GM04504 (cell line): ENCODE data around the gene MESD.

Experiments used
- DNase-seq: peaks from one replicate; pipeline ENCODE4 v3.0.0-alpha.2; 2012; ENCODE audit warnings: low read depth

MESD gene

DNA sequence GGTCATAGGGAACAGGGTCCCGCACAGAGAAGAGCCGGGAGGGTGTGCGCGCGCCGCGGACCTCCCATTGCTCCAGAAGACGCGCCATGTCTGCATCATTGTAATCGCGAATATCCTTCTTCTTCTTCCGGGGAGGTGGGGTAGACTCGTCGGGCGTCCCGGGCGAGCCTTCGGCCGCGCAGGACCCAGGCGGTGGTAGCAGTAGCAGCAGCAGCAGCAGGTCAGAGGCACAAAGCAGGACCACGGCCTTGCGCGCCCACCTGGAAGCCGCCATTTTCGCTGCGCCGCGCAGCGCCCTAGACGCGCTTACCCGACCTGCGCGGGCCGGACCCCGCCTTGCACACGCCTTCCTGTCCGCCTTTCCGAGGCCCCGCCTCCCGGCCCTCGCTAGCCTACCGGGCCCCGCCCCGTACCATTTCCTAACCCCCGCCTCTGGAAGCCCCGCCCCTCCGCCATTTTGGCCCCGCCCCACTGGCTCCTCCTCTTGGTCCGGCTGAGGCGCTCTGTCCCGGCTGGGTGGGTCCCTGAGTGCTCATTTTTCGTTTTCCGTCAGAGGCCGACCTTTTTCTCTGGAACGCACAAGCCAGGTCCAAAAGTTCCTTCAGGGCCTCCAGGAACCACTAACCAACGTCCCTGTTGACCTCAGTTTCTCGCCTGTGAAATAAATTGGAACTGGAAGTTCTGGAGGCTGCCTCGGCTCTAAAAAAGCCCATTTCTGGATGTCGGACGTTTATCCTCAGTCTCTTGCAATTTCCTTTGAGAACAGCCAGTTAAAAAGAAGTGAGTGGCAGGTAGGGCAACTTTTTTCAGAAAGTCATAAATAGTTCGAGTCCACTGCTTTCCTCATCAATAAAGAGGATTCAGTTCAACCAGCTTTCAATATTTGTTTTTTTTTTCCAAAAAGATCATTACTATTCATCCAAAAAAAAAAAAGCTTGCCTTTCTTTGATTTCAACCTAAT, at the start of gene MESD:
Gene MESD, minus strand, starts transcription at position 302 of the 961 bp plus-strand sequence. Its CDS starts 28 bp downstream, at position 274.
- peak; percentile 89 for DNase-seq

DNA sequence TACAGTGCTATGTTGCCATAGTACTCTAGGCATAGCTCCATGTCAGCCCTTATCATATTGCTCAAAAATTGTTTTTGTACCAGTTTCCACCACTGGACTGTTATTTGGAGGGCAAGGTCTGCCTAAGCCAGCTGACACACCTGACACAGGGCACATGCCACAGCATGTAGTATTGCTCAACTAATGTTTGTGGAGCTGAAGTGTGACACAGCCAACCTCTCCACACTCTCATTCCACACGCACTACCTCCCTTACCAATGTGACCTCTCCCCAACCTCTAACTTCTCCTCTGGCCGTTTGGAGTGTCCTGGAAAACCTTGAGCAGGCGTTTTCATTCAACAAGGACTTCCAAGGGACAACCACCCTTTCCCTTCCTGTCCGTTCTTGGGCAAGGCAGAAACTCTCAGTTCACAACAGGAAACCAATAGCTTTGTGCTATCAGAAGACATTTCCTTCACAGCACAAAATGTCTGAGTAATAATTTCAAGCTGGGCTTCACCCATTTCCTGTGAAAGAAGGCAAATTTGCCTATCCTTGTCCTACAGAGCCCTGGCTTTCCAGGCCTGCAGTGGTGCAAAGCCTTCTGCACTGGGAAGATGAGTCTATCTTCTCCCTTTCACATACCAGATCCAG, 49.5 kb upstream of the MESD start:
- DNase-seq, result no peak

DNA sequence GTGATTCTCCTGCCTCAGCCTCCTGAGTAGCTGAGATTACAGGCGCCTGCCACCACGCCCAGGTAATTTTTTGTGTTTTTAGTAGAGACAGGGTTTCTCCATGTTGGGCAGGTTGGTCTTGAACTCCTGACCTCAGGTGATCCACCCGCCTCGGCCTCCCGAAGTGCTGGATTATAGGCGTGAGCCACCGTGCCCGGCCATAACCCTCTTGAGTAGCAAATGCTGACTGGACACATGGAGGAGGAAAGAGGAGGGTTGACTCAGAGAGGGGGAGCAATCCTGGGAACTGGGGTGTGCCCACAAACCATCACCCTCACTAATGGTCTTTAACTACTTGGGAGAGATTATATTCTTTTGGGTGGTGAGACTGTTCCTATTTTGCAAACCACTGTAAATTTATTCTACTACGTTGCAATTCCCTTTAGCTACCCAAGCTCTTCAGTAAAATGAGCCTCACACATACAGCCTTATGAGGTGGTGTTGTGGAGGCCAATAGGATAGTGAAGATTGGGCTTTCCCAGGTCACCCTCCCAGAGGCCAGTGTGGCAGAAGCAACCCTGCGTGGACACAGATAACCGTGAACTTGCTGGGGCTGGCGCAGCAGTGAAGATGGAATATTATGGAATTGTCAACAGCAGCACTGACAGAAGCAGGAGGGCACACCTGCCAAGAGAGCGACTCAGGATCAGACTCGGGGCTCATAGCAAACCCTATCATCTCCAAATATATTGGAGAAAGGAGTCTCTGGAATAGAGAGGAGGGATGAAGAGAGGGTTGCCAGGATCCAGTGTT, 48.5 kb upstream of the MESD start:
- no peak for DNase-seq

DNA sequence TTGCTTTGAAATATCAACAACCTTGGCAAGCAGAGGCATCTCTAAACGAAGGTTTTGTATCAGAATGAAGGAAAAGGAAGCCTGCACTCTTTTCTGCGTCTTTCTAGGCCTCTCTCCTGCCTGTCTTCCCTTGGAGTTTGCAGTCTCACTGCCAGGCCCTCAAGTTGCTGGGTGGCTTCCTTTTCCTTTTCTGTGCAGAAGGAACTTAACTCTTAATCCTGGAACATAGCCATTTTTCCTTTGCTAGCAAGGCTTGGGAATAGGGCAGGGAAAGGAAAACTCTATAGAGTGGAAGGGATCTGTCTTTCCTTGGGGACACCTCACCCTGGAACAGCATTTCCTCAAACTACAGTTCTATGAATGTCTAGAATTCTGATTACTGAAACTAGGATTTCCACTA, 43.9 kb upstream of the MESD start:
- DNase-seq, result no peak

DNA sequence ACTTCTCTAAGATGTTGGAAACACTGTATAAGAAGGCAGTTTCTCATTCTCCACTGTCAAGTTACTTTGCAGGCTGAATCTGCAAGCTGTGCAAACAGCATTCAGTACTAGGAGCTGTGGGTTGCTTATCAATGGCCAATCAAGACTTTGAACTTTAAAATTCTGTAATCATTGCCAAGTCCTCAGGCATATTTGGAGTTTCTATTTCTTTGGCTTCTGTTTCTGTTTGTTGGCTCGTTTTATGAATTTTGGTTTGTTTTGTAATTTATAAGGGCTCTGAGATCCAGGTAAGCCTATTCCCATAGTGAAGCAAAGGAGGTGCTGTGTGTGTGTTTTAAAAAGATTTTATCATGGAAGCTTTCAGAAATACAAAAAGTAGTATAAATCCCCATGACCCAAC, 43.2 kb upstream of the MESD start:
- no peak for DNase-seq

DNA sequence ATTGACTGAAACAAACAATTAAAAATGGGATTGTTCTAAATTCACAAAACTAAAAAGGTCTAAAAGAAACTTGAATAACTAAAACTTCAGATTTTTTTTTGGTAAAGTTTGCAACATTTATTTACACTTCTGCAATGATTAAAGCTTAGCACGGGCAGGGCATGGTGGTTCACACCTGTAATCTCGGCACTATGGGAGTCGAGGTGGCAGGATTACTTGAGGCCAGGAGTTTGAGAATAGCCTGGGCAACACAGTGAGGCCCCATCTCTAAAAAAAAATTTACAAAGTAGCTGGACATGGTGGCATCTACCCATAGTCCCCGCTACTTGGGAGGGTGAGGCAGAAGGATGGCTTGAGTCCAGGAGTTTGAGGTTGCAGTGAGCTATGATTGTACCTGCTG, 42.7 kb upstream of the MESD start:
- no peak for DNase-seq

DNA sequence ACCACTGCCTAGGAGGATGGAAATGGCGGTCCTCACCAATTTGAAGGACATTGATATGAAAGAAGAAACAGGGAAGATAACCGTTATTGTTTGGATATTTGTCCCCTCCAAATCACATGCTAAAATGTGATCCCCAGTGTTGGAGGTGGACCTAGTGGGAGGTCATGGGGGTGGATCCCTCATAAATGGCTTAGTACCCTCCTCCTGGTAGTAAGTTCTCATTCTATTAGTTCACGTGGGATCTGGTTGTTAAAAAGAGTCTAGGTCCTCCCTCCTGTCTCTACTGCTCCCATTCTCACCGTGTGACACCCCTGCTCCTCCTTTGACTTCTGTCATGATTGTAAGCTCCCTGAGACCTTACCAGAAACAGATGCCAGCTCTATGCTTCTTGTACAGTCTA, 41.6 kb upstream of the MESD start:
- DNase-seq, result no peak

DNA sequence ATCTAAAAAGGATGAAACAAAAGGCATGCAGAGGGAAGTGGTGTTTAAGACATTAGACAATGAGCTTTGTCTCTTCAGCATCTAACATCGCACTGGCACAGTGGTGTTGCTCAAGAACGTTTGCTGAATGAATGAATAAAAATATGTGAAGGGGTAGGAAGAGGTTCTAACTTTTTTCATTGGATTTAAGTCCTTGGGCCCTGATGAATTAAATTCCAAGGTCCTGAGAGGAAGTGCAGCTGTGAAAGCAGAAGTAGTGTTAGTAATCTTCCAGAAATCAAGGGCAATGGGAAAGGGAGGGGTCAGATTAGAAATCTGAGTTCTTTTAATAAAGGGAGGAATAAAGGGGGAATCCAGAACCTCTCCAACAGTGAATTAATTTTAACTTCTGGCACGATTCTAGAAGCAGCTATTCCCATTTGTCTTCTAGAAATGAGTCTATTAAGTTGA, 40.7 kb upstream of the MESD start:
- DNase-seq, result no peak

DNA sequence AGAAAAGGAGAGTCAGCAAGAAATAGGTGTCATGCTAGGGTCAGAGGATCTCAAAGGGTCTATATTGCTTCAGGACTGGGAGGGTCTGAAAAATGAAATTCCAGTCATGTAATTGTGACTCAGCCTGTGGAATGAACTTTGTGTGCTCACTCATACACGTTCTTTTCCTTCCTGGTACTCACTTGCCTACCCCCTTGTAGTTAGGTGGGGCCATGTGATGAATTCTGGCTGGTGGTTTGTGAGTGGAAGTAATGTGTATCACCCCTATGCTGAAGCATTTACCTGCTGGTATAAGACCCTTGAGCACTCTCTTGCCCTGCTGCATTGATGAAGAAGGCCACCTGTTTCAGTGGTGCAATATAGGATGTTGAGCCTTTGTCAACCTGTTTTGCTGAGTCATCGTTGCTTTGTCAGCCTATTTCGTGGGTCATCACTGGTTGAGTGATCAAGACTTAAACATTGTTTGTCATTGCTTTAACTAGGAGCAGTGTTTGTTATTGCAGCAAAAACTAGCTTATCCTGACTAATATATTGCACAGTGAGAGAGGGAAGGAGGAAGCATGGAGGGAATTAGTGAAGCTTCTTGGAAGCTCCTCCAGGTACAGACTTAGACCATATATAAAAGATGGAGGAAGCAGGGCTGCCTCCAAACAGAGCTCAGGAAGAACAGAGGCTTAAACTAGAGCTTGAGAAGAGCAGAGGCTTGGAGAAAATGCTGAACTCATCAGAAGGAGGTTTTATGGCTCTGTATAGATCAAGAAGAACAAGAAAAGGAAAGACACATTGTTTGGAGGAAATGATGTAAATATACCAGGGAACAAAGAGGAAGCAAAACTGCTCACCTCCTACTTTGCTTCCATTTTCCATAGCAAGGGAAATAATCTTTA, 40.0 kb upstream of the MESD start:
- no peak for DNase-seq

DNA sequence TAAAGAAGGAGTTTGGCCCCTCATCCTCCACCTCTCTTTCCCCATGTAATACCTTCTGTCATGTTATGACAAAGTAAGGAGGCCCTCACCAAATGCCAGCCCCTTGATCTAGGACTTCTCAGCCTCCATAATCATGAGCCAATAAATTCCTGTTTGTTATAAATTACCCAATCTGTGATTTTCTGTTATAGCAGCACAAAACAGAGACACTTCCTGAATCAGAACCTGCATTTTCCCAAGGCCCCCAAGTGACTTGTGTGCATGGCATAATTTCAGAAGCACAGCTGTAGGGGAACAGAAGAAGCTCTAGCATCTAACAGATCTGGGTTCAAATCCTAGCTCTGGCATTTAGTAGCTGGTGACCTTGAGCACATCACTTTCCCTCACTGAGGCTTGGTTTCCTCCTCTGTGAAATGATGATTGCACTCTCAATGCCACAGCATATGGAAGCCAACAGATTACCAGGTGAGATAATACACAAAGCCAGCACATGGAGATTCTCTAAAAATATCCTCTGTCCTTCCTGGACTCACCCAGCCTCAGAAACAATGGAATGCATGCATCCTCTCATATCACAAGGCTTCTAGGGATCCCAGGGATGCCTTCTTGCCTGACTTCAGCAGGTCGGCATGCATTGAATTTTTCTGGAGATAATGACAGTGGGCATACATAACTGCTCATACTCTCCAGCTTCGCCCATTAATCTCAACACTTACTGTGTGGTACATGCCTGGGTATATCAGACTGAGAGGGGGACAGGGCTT, 37.4 kb upstream of the MESD start:
- no peak for DNase-seq

DNA sequence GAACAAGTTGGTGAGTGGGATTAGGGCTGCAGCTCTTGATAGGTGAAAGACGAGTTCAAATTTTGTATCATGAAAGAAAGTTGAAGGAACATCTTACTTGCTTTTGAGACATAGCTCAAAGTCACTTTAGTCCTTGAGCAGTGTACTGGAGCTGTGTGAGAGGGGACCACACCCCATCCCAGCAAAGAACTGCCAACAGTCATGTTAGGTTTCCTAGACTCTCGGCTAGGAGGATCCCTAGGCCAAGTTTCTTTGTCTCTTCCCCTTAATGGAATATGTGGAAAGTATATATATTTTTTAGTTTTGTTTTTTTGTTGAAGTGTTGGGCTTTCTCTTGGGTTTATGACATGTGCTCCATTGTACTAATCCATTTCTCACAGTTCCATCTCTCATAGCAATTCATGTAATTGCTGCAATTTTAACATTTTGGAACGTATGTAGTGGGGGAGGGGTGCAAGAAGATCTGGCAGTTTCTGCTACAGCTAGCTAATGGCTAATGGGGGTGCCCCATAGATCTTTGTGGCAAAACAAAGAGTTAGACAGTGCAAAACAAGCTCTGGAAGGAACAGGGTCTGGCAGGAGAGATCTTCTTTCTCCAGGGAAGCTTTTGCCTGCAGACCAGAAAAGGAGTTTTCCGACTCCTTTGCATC, 36.2 kb upstream of the MESD start:
- no peak for DNase-seq

DNA sequence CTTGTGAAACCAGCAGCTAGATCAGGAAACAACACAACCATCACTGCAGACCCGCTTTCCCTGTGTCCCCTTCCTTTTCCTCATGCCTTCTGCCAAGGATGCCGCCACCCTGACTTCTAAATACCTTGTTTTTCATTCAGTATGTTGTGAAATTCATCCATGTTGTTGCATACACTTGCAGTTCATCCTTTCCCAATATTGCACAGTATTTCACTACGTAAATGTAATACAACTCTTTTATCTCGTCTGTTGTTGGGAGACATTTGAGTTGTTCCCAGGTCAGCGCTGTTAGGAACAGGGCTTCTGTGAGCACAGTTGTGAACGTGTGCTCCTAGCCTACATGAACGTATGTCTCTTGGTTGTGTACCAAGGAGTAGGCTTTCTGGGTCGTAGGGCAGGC, 35.3 kb upstream of the MESD start:
- DNase-seq, result no peak

DNA sequence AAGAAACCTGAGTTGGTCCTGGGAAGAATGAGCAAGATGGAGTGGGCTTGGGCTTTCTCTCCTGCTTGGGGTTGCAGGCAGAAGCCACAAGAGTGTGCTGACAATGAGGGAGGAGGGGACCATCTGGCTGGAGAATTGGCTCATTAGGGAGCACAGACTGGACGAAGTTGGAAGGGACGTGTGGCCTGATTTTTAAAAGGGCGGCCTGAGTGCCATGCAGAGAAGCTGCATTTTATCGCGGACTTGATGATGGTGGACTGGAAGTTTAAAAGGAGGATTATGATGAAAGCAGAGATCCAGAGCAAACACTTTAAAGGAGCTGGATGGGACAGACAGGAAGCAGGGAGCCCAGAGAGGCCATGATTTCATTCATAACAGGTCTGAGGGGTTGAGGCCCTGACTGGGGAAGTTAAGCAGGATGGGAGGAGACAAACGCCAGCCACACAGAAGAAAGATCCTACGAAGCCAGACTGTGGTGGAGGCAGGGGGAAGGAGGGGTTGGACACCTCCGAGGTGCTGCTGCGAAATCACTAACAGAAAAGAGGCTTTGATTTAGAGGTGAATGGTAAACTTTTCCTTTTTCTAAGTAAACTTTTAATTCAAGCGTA, 34.8 kb upstream of the MESD start:
- no peak for DNase-seq

DNA sequence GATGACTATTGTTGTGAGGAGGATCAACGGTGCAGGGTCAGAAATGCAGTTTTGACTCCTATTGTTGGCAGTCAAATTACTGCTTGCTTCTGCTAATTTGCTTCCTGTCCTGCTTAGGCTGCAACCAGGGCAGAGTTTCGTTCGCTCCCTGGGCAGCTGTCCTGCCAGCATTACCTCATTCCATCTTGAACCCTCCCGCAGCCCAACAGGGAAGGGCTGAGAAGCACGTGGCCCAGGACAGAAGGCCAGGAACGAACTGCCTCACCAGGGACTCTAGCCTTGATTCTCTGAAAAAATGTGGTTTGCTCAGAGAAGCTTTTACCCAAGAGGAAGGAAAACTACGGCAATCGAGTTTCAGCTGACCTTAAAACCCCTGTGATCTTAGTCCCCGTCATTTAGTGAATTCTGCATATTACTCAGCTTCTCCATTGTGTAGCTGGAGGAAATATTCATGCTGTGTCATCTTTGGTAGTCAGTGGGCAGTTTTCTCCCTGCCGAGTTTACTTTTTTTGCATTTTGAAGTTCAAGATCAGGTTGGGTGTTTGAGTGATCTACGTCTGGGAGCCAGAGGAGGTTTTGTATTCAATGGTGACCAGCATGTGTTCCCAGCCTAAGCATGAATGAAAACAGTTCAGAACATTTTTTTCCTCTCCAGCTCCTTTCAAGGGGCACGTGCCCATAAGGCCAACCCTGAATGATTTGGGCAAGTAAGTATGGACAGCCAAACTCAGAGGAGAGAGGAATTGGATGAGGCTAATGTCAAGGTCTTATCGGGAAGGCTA, 34.1 kb upstream of the MESD start:
- DNase-seq, result peak; percentile 63

DNA sequence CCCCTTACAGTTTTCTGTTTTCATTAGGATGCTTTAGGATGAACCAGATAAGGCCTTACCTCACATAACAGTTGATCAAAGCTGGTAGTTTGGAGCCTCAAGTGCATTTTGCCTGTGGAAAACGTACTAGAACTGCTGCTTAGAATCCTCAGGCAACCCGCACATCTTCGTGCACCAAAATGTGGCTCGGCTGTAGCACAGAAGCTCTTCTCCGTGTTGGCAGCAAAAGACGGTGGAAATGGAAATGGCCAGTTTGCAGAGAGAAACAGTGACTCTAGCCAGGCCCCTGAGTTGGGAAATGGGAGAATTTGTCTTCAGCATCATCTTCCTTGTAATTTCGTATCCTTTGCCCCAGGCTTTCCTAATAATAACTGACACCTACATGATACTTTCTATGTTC, 31.7 kb upstream of the MESD start:
- DNase-seq, result no peak

DNA sequence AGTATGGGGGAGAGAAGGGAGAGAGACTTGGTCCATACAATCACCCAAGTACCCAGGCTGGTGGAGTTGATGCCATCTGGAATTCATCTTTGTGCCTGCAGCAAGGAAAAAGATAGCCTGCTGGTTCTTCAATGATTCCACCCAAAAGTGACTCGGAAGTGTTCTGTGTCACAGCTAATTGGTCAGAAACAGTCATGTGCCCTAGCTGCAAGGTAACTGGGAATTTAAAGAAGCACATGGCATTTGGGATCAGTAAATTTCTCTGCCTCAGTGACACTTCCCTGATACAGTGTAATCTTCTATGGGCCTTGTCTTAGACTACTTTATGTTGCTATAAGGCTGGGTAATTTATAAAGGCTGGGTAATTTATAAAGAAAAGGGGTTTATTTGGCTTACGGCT, 28.6 kb upstream of the MESD start:
- no peak for DNase-seq

DNA sequence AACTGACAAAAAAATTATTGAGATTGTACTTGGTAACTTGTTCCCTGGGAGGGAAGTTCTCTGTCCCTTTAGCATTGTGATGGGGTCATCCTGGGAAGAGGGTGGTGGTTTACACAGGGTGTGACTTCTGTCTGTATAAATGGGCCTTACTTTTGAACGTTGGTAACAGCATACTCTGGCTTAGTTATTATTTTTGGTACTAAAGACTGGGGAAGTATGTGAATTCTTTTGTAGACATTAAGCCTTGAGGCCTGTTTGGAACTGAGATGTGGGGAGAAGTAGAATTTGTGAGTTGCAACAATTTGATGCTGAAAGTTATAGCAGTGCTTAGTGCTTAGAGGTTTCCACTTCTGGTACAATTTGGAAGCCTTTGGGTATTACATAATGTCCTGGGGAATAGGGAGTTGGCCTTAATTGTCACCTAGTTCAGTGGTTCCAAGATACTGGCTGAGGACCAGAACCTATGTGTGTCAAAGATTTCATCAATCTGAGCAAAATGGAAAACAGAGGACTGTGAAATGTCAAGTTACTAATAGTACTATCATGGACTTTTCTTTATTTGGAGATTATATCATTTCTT, 27.0 kb upstream of the MESD start:
- no peak for DNase-seq

DNA sequence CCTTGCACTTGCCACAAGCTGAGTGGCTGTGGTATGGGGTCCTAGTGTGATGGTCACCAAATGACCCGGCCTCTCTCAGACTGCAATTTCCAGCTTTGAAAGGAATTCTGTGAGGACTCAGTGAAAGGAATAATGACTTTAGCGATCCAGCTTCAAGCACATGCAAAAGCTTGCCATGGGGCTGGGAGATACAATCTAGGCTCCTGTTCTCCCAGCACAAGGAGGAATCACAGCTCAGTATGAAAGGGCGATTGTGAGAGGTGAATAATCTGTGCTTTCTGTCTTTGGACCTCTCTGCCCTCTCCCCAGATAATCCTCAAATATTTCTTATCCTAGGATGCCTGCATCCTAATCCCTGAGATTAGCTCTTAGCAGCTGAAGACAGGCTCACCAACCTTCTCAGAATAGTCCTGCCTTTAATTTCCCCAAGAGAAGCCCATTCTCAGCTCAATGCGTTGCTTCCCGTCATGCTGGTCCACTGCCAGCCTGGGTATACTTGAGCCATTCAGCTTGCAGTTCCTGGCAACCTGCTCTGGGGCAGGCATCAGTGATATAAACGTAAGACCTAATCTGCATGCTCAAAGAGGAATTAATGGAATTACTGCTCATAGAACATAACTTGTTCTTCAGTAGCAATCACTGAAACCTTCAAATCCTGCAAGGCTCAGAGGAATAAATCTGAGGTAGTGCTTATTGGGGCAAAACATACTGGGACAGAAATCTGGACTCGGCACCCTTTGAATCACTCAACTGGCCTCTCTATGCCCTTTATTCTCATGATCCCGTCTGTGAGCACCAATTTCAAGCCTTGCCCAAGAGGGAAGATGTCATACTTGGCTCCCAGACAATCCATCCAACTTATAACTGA, 26.2 kb upstream of the MESD start:
- no peak for DNase-seq
